ENCODE results near the gene RSAD2. TPM values are rescaled to one million over a fixed set of nuclear protein-coding genes. Genes with fewer than 3 reads are reported as not detected.

RSAD2 gene
- total and polyA plus RNA-seq, 2 donors (not counting 1 experiment from before 2014, with no cell fraction given) = 0.81 to 1.5 TPM

GRCh38 chr2:6919901-6920742, 42.5 kb downstream of the RSAD2 start:
- Mint-ChIP-seq H3K27me3 (peaks cover 8% of the 10 kb centered on the region), H3K4me3 (no peak overlapping the region), H3K9me3 (ENCODE audit: insufficient read depth) (no peaks in the 10 kb centered on the region), H3K4me1 (peaks cover 10% of the 10 kb centered on the region), H3K27ac (no peak overlapping the region)
- H3K27me3 ChIP-seq (replicated peaks in 1 of 4; ENCODE audit: control extremely low read depth in 1 of 4, control insufficient read depth in 3 of 4, insufficient read depth in 4 of 4, low read length in 3 of 4) = peaks cover 0 to 13% (median 4%) of the 10 kb centered on the region in 4 experiments
- no peak overlapping the region for H3K4me3 ChIP-seq (ENCODE audit: control extremely low read depth in 1 of 5, extremely low read depth in 1 of 5, insufficient read depth in 1 of 5, low read depth in 2 of 5, low read length in 4 of 5)
- peaks cover 0 to 9% (median 0%) of the 10 kb centered on the region in 3 donors for H3K9me3 ChIP-seq (ENCODE audit: control extremely low read depth in 1 of 3, control insufficient read depth in 2 of 3, insufficient read depth in 1 of 3, low read length in 2 of 3)
- H3K4me1 ChIP-seq (ENCODE audit: control insufficient read depth in 2 of 2, insufficient read depth in 2 of 2, low read length in 2 of 2) = peaks cover 7 to 18% of the 10 kb centered on the region in 2 donors
- H3K36me3 ChIP-seq (replicated peaks in 1 of 2; ENCODE audit: control extremely low read depth in 1 of 2, control insufficient read depth in 1 of 2, extremely low read depth in 1 of 2, insufficient read depth in 2 of 2, low read length in 1 of 2) = no peaks in the 10 kb centered on the region
- H3K9ac ChIP-seq (ENCODE audit: low read length) = no peak overlapping the region
- no peak overlapping the region for H2AFZ ChIP-seq (ENCODE audit: insufficient read depth, low read depth, low read length, poor library complexity, severe bottlenecking)
- H3K27ac ChIP-seq (ENCODE audit: low read length in 2 of 2) = no peak overlapping the region
- H3K79me2 ChIP-seq (ENCODE audit: control insufficient read depth, insufficient read depth, low read length) = peaks cover 4% of the 10 kb centered on the region
- WGBS (ENCODE audit: insufficient coverage) = 69% methylated on average over 8 of the region's 12 CpGs
- DNase-seq = no peak
- no peaks in the 10 kb centered on the region for H4K20me1 ChIP-seq (ENCODE audit: control insufficient read depth, insufficient read depth, low read length, poor library complexity, severe bottlenecking)
- ChIA-PET CTCF (interaction anchor here (1.5 to 1.7 kb wide), 2 partner anchors 9 to 23 kb away, joined by 3 to 4 read pairs; no protein-coding TSS in a partner anchor), POLR2A (no interaction called here)
- ATAC-seq (ENCODE audit: low read depth) = no peak
- H3K4me2 ChIP-seq (replicated peaks; ENCODE audit: low read depth, low read length, poor library complexity, severe bottlenecking) = no peak overlapping the region
- intact Hi-C loops (cut with micrococcal nuclease) = loop anchor here (5.0 kb wide), 2 partner anchors 53 to 82 kb away; partner anchors contain the start of gene CMPK2
- TF ChIP-seq CTCF (IDR thresholded peaks at IDR 0.05) (no peak), EZH2 (IDR thresholded peaks at IDR 0.05; ENCODE audit: borderline replicate concordance, insufficient read depth, low read depth, low read length, poor library complexity, severe bottlenecking) (no peak)

- Mint-ChIP-seq H3K27me3 (peaks cover 8% of the 10 kb centered on the region), H3K9me3 (ENCODE audit: insufficient read depth) (no peaks in the 10 kb centered on the region), H3K27ac (no peak overlapping the region), H3K4me3 (no peak overlapping the region), H3K4me1 (peaks cover 14% of the 10 kb centered on the region)
- no peaks in the 10 kb centered on the region for H4K20me1 ChIP-seq (ENCODE audit: control insufficient read depth, insufficient read depth, low read length, poor library complexity, severe bottlenecking)
- H3K4me2 ChIP-seq (replicated peaks; ENCODE audit: low read depth, low read length, poor library complexity, severe bottlenecking) = no peak overlapping the region
- H3K9me3 ChIP-seq (ENCODE audit: control extremely low read depth in 1 of 3, control insufficient read depth in 2 of 3, insufficient read depth in 1 of 3, low read length in 2 of 3) = peaks cover 0 to 9% (median 0%) of the 10 kb centered on the region in 3 donors
- DNase-seq = no peak
- ChIA-PET POLR2A (no interaction called here), CTCF (interaction anchor here (1.5 to 1.7 kb wide), 2 partner anchors 9 to 23 kb away, joined by 3 to 4 read pairs; no protein-coding TSS in a partner anchor)
- H3K79me2 ChIP-seq (ENCODE audit: control insufficient read depth, insufficient read depth, low read length) = peaks cover 4% of the 10 kb centered on the region
- no peaks in the 10 kb centered on the region for H3K36me3 ChIP-seq (replicated peaks in 1 of 2; ENCODE audit: control extremely low read depth in 1 of 2, control insufficient read depth in 1 of 2, extremely low read depth in 1 of 2, insufficient read depth in 2 of 2, low read length in 1 of 2)
- H3K4me3 ChIP-seq (ENCODE audit: control extremely low read depth in 1 of 5, extremely low read depth in 1 of 5, insufficient read depth in 1 of 5, low read depth in 2 of 5, low read length in 4 of 5) = no peak overlapping the region
- intact Hi-C loops (cut with micrococcal nuclease) = no loop called here
- TF ChIP-seq CTCF (IDR thresholded peaks at IDR 0.05) (no peak), EZH2 (IDR thresholded peaks at IDR 0.05; ENCODE audit: borderline replicate concordance, insufficient read depth, low read depth, low read length, poor library complexity, severe bottlenecking) (no peak)
- 100% methylated on average over 1 of the region's 4 CpGs for WGBS (ENCODE audit: insufficient coverage)
- H2AFZ ChIP-seq (ENCODE audit: insufficient read depth, low read depth, low read length, poor library complexity, severe bottlenecking) = no peak overlapping the region
- peaks cover 0 to 13% (median 4%) of the 10 kb centered on the region in 4 experiments for H3K27me3 ChIP-seq (replicated peaks in 1 of 4; ENCODE audit: control extremely low read depth in 1 of 4, control insufficient read depth in 3 of 4, insufficient read depth in 4 of 4, low read length in 3 of 4)
- ATAC-seq (ENCODE audit: low read depth) = no peak
- no peak overlapping the region for H3K27ac ChIP-seq (ENCODE audit: low read length in 2 of 2)
- peaks cover 7 to 18% of the 10 kb centered on the region in 2 donors for H3K4me1 ChIP-seq (ENCODE audit: control insufficient read depth in 2 of 2, insufficient read depth in 2 of 2, low read length in 2 of 2)
- H3K9ac ChIP-seq (ENCODE audit: low read length) = no peak overlapping the region
Measured at GRCh38 chr2:6920743-6921064, 43.1 kb downstream of the RSAD2 start.
